Measurements from ENCODE around the gene FHIT.

Gene FHIT

GRCh38 chr3:59717679-59718205, 1533.5 kb downstream of the FHIT start:
- DNase-seq: no peak

GRCh38 chr3:59714066-59714465, 1537.2 kb downstream of the FHIT start:
- DNase-seq: no peak

DNA sequence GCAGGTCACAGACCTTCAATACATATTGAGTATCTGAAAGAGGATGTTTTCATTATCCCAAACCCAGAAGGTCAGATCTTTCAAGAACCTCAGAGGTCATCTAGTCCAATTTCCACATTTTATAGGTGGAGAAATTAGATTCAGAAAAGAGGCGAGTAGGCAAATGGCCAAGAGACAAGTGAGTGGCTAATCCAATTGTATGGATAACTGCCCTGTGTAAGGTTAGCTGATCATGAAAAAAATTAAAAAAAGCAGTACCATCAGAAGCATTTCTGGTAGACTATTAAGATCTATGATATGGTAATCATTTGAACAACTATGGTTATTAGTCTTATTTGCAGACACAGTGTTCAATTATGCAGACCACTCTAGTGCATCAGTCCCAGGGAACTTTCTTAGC, 1540.7 kb downstream of the FHIT start:
- DNase-seq: no peak

GRCh38 chr3:59709702-59710553, 1541.3 kb downstream of the FHIT start:
- no peak for DNase-seq

- DNase-seq: no peak
These were observed 1543.0 kb downstream of the FHIT start for GRCh38 chr3:59708202-59708601.

GRCh38 chr3:59704292-59704691, 1547.0 kb downstream of the FHIT start:
- no peak for DNase-seq

GRCh38 chr3:59699648-59700320, 1551.5 kb downstream of the FHIT start:
- no peak for DNase-seq

All from stimulated activated CD4-positive, alpha-beta T cell treated with anti-CD3 and anti-CD28 coated beads, Interleukin-4, amount 100 ng/mL, for 24 hours (primary cell).